Progenitor cell of endocrine pancreas (in vitro differentiated cells): Measurements from ENCODE around the gene SOD3. TPM values are rescaled to one million over a fixed set of nuclear protein-coding genes. Genes with fewer than 3 reads are reported as not detected.
A peak's percentile ranks its signal among the peaks of the same experiment; 100 is the strongest.

Experiments used
- DNase-seq: peaks from one replicate; pipeline ENCODE4 v3.0.0; 2021; ENCODE audit warnings: low spot score; ENCODE audit not compliant: unreplicated experiment
- H3K27ac Mint-ChIP-seq: 2 replicates; pipeline ENCODE4 v1.8.0; 2021; ENCODE audit warnings: mild to moderate bottlenecking, moderate library complexity, mixed read lengths
- H3K27me3 Mint-ChIP-seq: 2 replicates; pipeline ENCODE4 v1.8.0; 2021; ENCODE audit warnings: mixed read lengths
- H3K36me3 Mint-ChIP-seq: 2 replicates; pipeline ENCODE4 v1.8.0; 2022; ENCODE audit warnings: mixed read lengths; ENCODE audit not compliant: insufficient read depth
- H3K4me1 Mint-ChIP-seq: 2 replicates; pipeline ENCODE4 v1.8.0; 2021; ENCODE audit warnings: low read depth, mixed read lengths
- H3K4me3 Mint-ChIP-seq: 2 replicates; pipeline ENCODE4 v1.8.0; 2021; ENCODE audit warnings: low read depth, mild to moderate bottlenecking, moderate library complexity, mixed read lengths
- H3K9me3 Mint-ChIP-seq: 2 replicates; pipeline ENCODE4 v1.8.0; 2021; ENCODE audit warnings: low read depth, mixed read lengths
- total RNA-seq: library from RNA; stranded (reverse); gene quantifications from 2 replicates; pipeline ENCODE4 v1.2.1, GENCODE V29; 2021
- TF ChIP-seq, protein P1 (sequence below): fragments of 200-600 bp; sonication (generic); IDR thresholded peaks from one replicate; pipeline ENCODE4 v1.5.0; 2021; ENCODE audit warnings: antibody characterized with exemption, mild to moderate bottlenecking; ENCODE audit not compliant: unreplicated experiment

Gene SOD3
- total RNA-seq, 1 donor from 2014 or later, result 6.2 TPM

DNA sequence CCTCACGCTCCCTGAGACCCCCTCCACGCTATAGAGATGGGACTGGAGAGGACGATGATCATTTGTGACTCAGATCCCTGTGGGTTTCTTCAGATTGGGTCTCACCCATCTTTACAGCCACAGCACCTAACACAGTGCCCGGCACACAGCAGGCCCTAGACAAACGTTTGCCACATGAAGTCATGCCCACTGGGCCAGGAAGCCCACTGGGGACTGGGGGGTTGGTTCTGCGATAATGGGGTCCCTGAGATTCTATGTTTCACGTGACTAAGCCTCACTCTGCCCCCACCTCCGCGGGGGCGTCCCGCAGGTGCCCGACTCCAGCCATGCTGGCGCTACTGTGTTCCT, 3.8 kb downstream of the SOD3 start:
- Mint-ChIP-seq H3K4me3 (no peak overlapping the region), H3K27ac (no peak overlapping the region), H3K27me3 (peaks cover 59% of the 10 kb centered on the region), H3K4me1 (peaks cover 24% of the 10 kb centered on the region), H3K36me3 (peaks cover 4% of the 10 kb centered on the region), H3K9me3 (no peaks in the 10 kb centered on the region)
- TF ChIP-seq, protein P1, sequence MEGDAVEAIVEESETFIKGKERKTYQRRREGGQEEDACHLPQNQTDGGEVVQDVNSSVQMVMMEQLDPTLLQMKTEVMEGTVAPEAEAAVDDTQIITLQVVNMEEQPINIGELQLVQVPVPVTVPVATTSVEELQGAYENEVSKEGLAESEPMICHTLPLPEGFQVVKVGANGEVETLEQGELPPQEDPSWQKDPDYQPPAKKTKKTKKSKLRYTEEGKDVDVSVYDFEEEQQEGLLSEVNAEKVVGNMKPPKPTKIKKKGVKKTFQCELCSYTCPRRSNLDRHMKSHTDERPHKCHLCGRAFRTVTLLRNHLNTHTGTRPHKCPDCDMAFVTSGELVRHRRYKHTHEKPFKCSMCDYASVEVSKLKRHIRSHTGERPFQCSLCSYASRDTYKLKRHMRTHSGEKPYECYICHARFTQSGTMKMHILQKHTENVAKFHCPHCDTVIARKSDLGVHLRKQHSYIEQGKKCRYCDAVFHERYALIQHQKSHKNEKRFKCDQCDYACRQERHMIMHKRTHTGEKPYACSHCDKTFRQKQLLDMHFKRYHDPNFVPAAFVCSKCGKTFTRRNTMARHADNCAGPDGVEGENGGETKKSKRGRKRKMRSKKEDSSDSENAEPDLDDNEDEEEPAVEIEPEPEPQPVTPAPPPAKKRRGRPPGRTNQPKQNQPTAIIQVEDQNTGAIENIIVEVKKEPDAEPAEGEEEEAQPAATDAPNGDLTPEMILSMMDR, result no peak
- DNase-seq, result no peak

DNA sequence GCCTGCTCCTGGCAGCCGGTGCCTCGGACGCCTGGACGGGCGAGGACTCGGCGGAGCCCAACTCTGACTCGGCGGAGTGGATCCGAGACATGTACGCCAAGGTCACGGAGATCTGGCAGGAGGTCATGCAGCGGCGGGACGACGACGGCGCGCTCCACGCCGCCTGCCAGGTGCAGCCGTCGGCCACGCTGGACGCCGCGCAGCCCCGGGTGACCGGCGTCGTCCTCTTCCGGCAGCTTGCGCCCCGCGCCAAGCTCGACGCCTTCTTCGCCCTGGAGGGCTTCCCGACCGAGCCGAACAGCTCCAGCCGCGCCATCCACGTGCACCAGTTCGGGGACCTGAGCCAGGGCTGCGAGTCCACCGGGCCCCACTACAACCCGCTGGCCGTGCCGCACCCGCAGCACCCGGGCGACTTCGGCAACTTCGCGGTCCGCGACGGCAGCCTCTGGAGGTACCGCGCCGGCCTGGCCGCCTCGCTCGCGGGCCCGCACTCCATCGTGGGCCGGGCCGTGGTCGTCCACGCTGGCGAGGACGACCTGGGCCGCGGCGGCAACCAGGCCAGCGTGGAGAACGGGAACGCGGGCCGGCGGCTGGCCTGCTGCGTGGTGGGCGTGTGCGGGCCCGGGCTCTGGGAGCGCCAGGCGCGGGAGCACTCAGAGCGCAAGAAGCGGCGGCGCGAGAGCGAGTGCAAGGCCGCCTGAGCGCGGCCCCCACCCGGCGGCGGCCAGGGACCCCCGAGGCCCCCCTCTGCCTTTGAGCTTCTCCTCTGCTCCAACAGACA, 4.4 kb downstream of the SOD3 start:
- Mint-ChIP-seq H3K27ac (no peak overlapping the region), H3K27me3 (peaks cover 59% of the 10 kb centered on the region), H3K9me3 (no peaks in the 10 kb centered on the region), H3K4me1 (peaks cover 25% of the 10 kb centered on the region), H3K4me3 (no peak overlapping the region), H3K36me3 (peaks cover 4% of the 10 kb centered on the region)
- TF ChIP-seq, protein P1, result no peak
- no peak for DNase-seq

DNA sequence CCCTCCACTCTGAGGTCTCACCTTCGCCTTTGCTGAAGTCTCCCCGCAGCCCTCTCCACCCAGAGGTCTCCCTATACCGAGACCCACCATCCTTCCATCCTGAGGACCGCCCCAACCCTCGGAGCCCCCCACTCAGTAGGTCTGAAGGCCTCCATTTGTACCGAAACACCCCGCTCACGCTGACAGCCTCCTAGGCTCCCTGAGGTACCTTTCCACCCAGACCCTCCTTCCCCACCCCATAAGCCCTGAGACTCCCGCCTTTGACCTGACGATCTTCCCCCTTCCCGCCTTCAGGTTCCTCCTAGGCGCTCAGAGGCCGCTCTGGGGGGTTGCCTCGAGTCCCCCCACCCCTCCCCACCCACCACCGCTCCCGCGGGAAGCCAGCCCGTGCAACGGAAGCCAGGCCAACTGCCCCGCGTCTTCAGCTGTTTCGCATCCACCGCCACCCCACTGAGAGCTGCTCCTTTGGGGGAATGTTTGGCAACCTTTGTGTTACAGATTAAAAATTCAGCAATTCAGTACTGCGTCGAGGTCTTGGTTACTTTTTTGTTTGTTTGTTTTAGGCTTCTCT, 5.0 kb downstream of the SOD3 start:
- Mint-ChIP-seq H3K36me3 (peaks cover 4% of the 10 kb centered on the region), H3K4me1 (peaks cover 22% of the 10 kb centered on the region)

DNA sequence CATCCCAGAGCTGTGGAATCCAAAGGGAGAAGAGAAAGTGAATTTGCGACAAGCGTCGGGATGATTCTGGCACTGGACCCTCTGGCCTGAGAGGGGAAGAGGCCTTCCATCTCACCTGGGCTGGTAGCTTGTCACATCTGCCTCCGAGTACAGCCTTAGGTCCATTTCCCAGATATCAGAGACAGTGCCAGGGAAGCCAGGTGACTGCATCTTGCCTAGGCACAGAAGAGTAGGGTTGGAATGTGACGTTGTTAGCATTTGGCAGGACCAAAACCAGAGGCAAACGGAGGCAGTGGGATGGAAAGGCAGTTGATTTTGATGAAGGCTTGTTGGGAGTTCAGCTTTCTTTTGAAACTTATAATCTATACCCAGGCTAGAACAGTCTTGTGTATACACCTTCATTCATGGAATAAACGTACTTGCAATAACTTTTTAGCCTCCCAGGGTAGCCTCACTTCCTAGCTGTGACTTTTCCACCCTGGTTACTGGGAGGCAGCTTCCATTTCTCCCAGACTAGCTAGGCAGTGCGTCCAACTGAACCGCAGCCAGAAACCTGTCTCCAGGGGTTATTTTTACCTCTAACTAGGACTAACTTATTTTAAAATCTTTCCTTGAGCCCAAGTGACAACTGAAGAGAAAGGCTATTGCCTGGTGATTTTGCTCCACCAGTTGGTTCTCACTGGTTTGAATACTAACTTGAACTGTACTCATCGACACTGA, 5.9 kb downstream of the SOD3 start:
- peak overlapping the region; percentile 20 for H3K27ac Mint-ChIP-seq
- no peaks in the 10 kb centered on the region for H3K9me3 Mint-ChIP-seq
- H3K4me1 Mint-ChIP-seq, result peaks cover 21% of the 10 kb centered on the region
- TF ChIP-seq, protein P1, result no peak
- H3K27me3 Mint-ChIP-seq, result peaks cover 57% of the 10 kb centered on the region
- peaks cover 4% of the 10 kb centered on the region for H3K36me3 Mint-ChIP-seq
- H3K4me3 Mint-ChIP-seq, result peak overlapping the region; percentile 9
- no peak for DNase-seq

More for the DNA sequence above, 5.0 kb downstream of the SOD3 start:
- Mint-ChIP-seq H3K9me3 (no peaks in the 10 kb centered on the region), H3K4me3 (peak overlapping the region; percentile 29), H3K27me3 (peaks cover 59% of the 10 kb centered on the region), H3K27ac (no peak overlapping the region)
- TF ChIP-seq, protein P1, result no peak
- DNase-seq, result no peak

DNA sequence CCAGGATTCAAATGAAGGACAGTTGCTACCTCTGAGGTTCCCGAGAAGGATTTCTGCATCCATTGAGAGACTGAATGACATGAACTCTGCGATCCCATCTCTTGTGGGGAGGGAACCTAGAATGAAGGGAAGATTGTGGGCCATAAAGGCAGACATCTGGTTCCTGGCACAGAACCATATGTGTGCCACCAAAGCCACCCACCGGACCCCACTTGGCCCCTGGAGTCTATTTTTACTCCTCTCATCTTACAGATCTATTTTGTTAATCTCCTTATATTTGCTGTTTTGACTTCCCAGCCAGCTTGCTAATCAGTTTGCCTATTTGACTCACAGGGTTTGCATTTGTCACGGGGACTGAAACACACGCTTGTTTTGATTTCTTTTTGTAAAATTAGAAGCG, 7.3 kb downstream of the SOD3 start:
- TF ChIP-seq, protein P1, result no peak
- peaks cover 53% of the 10 kb centered on the region for H3K27me3 Mint-ChIP-seq
- H3K4me1 Mint-ChIP-seq, result peaks cover 21% of the 10 kb centered on the region
- H3K4me3 Mint-ChIP-seq, result no peak overlapping the region
- no peak overlapping the region for H3K27ac Mint-ChIP-seq
- no peak for DNase-seq
- H3K36me3 Mint-ChIP-seq, result peaks cover 4% of the 10 kb centered on the region
- no peaks in the 10 kb centered on the region for H3K9me3 Mint-ChIP-seq
